ENCODE results near the gene GUCY1A2. TPM values are rescaled to one million over a fixed set of nuclear protein-coding genes. Genes with fewer than 3 reads are reported as not detected.

The GUCY1A2 gene
- total and polyA plus RNA-seq, 9 donors: 3.1 to 14.3 (median 6.9) TPM

GRCh38 chr11:107040433-107041087 is 22.3 kb upstream of the GUCY1A2 start:
- Histone ChIP-seq H3K9me3 (replicated peaks; ENCODE audit: control insufficient read depth, low read depth, low read length) (no peaks in the 10 kb centered on the region), H3K4me3 (ENCODE audit: low read length) (no peak overlapping the region), H3K27me3 (ENCODE audit: control insufficient read depth, insufficient read depth, low read length) (no peaks in the 10 kb centered on the region), H3K4me1 (ENCODE audit: control insufficient read depth, insufficient read depth, low read length) (no peaks in the 10 kb centered on the region), H3K27ac (ENCODE audit: low read length) (no peak overlapping the region), H3K36me3 (ENCODE audit: control insufficient read depth, insufficient read depth, low read length) (no peaks in the 10 kb centered on the region)
- DNase-seq: no peak
- 75% methylated on average over 1 of the region's 2 CpGs for WGBS (ENCODE audit: insufficient coverage)

DNA sequence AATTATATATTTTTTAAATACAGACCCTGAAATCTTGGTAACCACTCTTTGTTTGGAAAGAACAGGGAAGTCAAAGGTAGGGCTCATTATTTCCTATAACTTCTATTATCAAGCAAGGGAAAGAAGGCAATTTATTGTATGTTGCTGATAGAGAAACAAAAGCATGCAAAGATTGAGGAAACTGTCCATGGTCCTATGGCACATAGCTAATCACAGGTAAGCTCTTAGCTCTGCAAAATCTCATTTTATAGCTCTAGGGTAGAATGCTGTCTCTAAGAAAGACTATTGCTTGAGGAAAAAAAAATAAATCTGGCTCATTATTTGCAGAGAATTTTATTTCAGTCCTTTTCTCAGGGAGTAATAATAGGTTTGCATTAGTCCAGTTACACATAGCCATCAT is 7.4 kb upstream of the GUCY1A2 start:
- Histone ChIP-seq H3K27me3 (ENCODE audit: control insufficient read depth, insufficient read depth, low read length) (no peaks in the 10 kb centered on the region), H3K4me3 (ENCODE audit: low read length) (no peak overlapping the region), H3K4me1 (ENCODE audit: control insufficient read depth, insufficient read depth, low read length) (no peaks in the 10 kb centered on the region), H3K27ac (ENCODE audit: low read length) (no peak overlapping the region), H3K36me3 (ENCODE audit: control insufficient read depth, insufficient read depth, low read length) (no peaks in the 10 kb centered on the region), H3K9me3 (replicated peaks; ENCODE audit: control insufficient read depth, low read depth, low read length) (no peaks in the 10 kb centered on the region)
- DNase-seq: no peak

DNA sequence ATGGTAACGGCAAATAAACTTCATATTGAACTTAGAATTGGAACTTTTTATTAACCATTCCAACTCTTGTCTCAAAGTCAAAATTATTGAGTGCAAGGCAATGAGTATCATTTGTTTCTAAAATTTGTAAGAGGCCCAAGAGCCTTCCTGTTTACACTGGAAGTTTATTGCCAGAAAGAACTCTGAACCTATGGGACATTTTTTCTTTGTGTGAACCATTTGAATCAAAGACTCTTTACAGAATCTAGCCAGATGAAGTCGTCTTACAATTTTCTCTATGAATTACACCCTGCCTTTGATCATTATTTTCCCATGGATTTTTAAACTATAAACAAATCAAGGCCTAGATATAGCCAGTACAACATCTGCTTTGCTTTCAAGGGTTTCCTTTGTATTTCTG is 2.3 kb upstream of the GUCY1A2 start:
- H3K27me3 ChIP-seq (ENCODE audit: control insufficient read depth, insufficient read depth, low read length): peaks cover 16% of the 10 kb centered on the region
- H3K4me1 ChIP-seq (ENCODE audit: control insufficient read depth, insufficient read depth, low read length): peaks cover 12% of the 10 kb centered on the region
- no CpG with 5 or more reads among the region's 2 CpGs for WGBS (ENCODE audit: insufficient coverage)
- H3K27ac ChIP-seq (ENCODE audit: low read length): no peak overlapping the region
- no peak for DNase-seq
- H3K4me3 ChIP-seq (ENCODE audit: low read length): no peak overlapping the region
- no peaks in the 10 kb centered on the region for H3K9me3 ChIP-seq (replicated peaks; ENCODE audit: control insufficient read depth, low read depth, low read length)
- no peaks in the 10 kb centered on the region for H3K36me3 ChIP-seq (ENCODE audit: control insufficient read depth, insufficient read depth, low read length)

DNA sequence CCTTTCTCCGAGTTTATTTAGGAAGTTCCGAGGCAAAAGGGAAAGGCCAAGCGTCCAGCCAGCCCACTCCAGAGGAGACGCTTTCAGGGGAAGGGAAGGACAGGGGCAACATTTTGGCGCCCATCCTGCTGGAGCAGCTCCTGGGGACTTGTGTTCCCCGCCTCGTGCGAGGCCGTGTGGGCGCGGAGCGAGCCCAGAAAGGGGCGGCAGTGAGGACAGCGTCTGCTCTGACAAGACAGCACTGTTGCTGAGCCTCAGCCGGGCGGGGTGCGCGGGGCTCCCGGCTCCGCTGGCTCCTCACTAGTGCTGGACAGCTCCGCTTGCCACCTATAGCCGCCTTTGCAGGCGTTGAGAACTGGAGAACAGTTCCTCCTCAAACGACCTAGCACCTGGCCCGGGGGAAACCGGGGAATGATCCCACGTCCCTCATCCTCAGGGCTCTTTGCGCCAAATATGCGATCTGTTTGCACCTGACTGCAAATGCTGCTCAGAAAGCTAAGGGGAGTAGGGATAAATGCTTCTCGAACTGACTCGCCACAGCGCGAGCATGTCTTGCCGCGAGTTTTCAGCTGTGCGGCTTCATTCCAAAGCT is 722 bp upstream of the GUCY1A2 start:
- peak; percentile 91 for DNase-seq
- Histone ChIP-seq H3K9me3 (replicated peaks; ENCODE audit: control insufficient read depth, low read depth, low read length) (no peaks in the 10 kb centered on the region), H3K27me3 (ENCODE audit: control insufficient read depth, insufficient read depth, low read length) (peaks cover 16% of the 10 kb centered on the region), H3K36me3 (ENCODE audit: control insufficient read depth, insufficient read depth, low read length) (no peaks in the 10 kb centered on the region), H3K27ac (ENCODE audit: low read length) (peak overlapping the region; percentile 64), H3K4me3 (ENCODE audit: low read length) (peak overlapping the region; percentile 47), H3K4me1 (ENCODE audit: control insufficient read depth, insufficient read depth, low read length) (peaks cover 12% of the 10 kb centered on the region)
- under 1% methylated on average over 31 of the region's 36 CpGs for whole genome bisulfite sequencing (ENCODE audit: insufficient coverage)

GRCh38 chr11:107017433-107018218 is 650 bp downstream of the GUCY1A2 start:
- WGBS (ENCODE audit: insufficient coverage): under 1% methylated on average over 85 of the region's 85 CpGs
- peak overlapping the region; percentile 59 for H3K27ac ChIP-seq (ENCODE audit: low read length)
- H3K4me3 ChIP-seq (ENCODE audit: low read length): peak overlapping the region; percentile 46
- peaks cover 12% of the 10 kb centered on the region for H3K4me1 ChIP-seq (ENCODE audit: control insufficient read depth, insufficient read depth, low read length)
- DNase-seq: peak; percentile 67
- H3K9me3 ChIP-seq (replicated peaks; ENCODE audit: control insufficient read depth, low read depth, low read length): no peaks in the 10 kb centered on the region
- H3K27me3 ChIP-seq (ENCODE audit: control insufficient read depth, insufficient read depth, low read length): peaks cover 16% of the 10 kb centered on the region
- no peaks in the 10 kb centered on the region for H3K36me3 ChIP-seq (ENCODE audit: control insufficient read depth, insufficient read depth, low read length)

- no peaks in the 10 kb centered on the region for H3K36me3 ChIP-seq (ENCODE audit: control insufficient read depth, insufficient read depth, low read length)
- H3K9me3 ChIP-seq (replicated peaks; ENCODE audit: control insufficient read depth, low read depth, low read length): no peaks in the 10 kb centered on the region
- H3K4me1 ChIP-seq (ENCODE audit: control insufficient read depth, insufficient read depth, low read length): peaks cover 12% of the 10 kb centered on the region
- peak; percentile 55 for DNase-seq
- 33% methylated on average over 3 of the region's 3 CpGs for WGBS (ENCODE audit: insufficient coverage)
- H3K4me3 ChIP-seq (ENCODE audit: low read length): peak overlapping the region; percentile 46
- H3K27ac ChIP-seq (ENCODE audit: low read length): peak overlapping the region; percentile 59
- peaks cover 16% of the 10 kb centered on the region for H3K27me3 ChIP-seq (ENCODE audit: control insufficient read depth, insufficient read depth, low read length)
Measured at GRCh38 chr11:107017104-107017432, 1.2 kb downstream of the GUCY1A2 start.

GRCh38 chr11:107014871-107015270 is 3.4 kb downstream of the GUCY1A2 start:
- no peaks in the 10 kb centered on the region for H3K9me3 ChIP-seq (replicated peaks; ENCODE audit: control insufficient read depth, low read depth, low read length)
- no peak for DNase-seq
- no peaks in the 10 kb centered on the region for H3K36me3 ChIP-seq (ENCODE audit: control insufficient read depth, insufficient read depth, low read length)
- H3K4me3 ChIP-seq (ENCODE audit: low read length): no peak overlapping the region
- no peak overlapping the region for H3K27ac ChIP-seq (ENCODE audit: low read length)
- WGBS (ENCODE audit: insufficient coverage): no CpG with 5 or more reads among the region's 1 CpG
- H3K4me1 ChIP-seq (ENCODE audit: control insufficient read depth, insufficient read depth, low read length): peaks cover 12% of the 10 kb centered on the region
- H3K27me3 ChIP-seq (ENCODE audit: control insufficient read depth, insufficient read depth, low read length): peaks cover 16% of the 10 kb centered on the region

- no CpG with 5 or more reads among the region's 2 CpGs for WGBS (ENCODE audit: insufficient coverage)
- no peaks in the 10 kb centered on the region for H3K9me3 ChIP-seq (replicated peaks; ENCODE audit: control insufficient read depth, low read depth, low read length)
- DNase-seq: no peak
Measured at GRCh38 chr11:107011977-107012376, 6.3 kb downstream of the GUCY1A2 start.

DNA sequence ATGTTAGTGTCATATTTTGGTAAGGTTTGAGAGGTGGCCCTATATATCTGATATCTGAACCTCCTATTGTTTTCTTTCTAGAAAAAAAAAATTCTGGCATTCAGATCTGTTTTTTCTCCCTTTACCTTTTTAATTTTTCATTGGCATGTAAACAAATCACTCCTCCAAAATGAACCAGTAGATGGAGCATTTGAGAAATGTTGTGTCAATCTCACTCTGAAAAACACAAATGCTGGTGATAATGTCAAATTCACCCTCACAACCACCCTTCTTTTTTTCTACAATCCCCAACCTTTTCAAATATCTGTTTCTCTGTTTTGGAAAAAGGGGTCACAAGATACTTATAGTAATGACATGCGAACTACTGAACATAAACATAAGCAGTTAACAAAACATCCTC is 9.1 kb downstream of the GUCY1A2 start:
- H3K36me3 ChIP-seq (ENCODE audit: control insufficient read depth, insufficient read depth, low read length): no peaks in the 10 kb centered on the region
- WGBS (ENCODE audit: insufficient coverage): no CpG with 5 or more reads among the region's 1 CpG
- H3K27ac ChIP-seq (ENCODE audit: low read length): no peak overlapping the region
- H3K27me3 ChIP-seq (ENCODE audit: control insufficient read depth, insufficient read depth, low read length): no peaks in the 10 kb centered on the region
- H3K9me3 ChIP-seq (replicated peaks; ENCODE audit: control insufficient read depth, low read depth, low read length): no peaks in the 10 kb centered on the region
- H3K4me1 ChIP-seq (ENCODE audit: control insufficient read depth, insufficient read depth, low read length): no peaks in the 10 kb centered on the region
- no peak overlapping the region for H3K4me3 ChIP-seq (ENCODE audit: low read length)
- DNase-seq: no peak

More at GRCh38 chr11:107011977-107012376, 6.3 kb downstream of the GUCY1A2 start:
- Histone ChIP-seq H3K36me3 (ENCODE audit: control insufficient read depth, insufficient read depth, low read length) (no peaks in the 10 kb centered on the region), H3K4me1 (ENCODE audit: control insufficient read depth, insufficient read depth, low read length) (no peaks in the 10 kb centered on the region), H3K4me3 (ENCODE audit: low read length) (no peak overlapping the region), H3K27me3 (ENCODE audit: control insufficient read depth, insufficient read depth, low read length) (no peaks in the 10 kb centered on the region), H3K27ac (ENCODE audit: low read length) (no peak overlapping the region)

- H3K36me3 ChIP-seq (ENCODE audit: control insufficient read depth, insufficient read depth, low read length): no peaks in the 10 kb centered on the region
- H3K27me3 ChIP-seq (ENCODE audit: control insufficient read depth, insufficient read depth, low read length): no peaks in the 10 kb centered on the region
- DNase-seq: no peak
- WGBS (ENCODE audit: insufficient coverage): no CpG with 5 or more reads among the region's 2 CpGs
- no peaks in the 10 kb centered on the region for H3K9me3 ChIP-seq (replicated peaks; ENCODE audit: control insufficient read depth, low read depth, low read length)
- no peak overlapping the region for H3K4me3 ChIP-seq (ENCODE audit: low read length)
- H3K27ac ChIP-seq (ENCODE audit: low read length): no peak overlapping the region
- no peaks in the 10 kb centered on the region for H3K4me1 ChIP-seq (ENCODE audit: control insufficient read depth, insufficient read depth, low read length)
Measured at GRCh38 chr11:107006076-107006833, 12.0 kb downstream of the GUCY1A2 start.
